Mucosa of descending colon (tissue), 3 donors: Measurements from ENCODE around the gene PCK2. TPM values are rescaled to one million over a fixed set of nuclear protein-coding genes. Genes with fewer than 3 reads are reported as not detected.

Source experiments
- ATAC-seq: fragments of 200-7000 bp; cut with Tn5 transposase; one replicate; pipeline ENCODE4 v1.9.1; 2020; ENCODE audit warnings: mild to moderate bottlenecking, moderate library complexity
- DNase-seq, 3 donors: peaks; one replicate each; pipeline ENCODE4 v3.0.0-alpha.2; 2020
- H3K36me3 ChIP-seq: fragments of 200-600 bp; one replicate; pipeline ENCODE4 v1.8.0; 2021; ENCODE audit warnings: low read depth, mild to moderate bottlenecking
- H3K4me1 ChIP-seq: fragments of 200-600 bp; one replicate; pipeline ENCODE4 v1.8.0; 2021; ENCODE audit warnings: low read depth, mild to moderate bottlenecking
- H3K4me3 ChIP-seq: fragments of 200-600 bp; one replicate; pipeline ENCODE4 v1.8.0; 2021; ENCODE audit warnings: mild to moderate bottlenecking
- H3K9me3 ChIP-seq: fragments of 200-600 bp; one replicate; pipeline ENCODE4 v1.8.0; 2021; ENCODE audit warnings: mild to moderate bottlenecking
- CTCF ChIP-seq: fragments of 200-600 bp; IDR thresholded peaks from one replicate; pipeline ENCODE4 v1.8.0; 2022; ENCODE audit warnings: antibody characterized with exemption, mild to moderate bottlenecking
- intact Hi-C, 2 donors: fragments of 100-400 bp; cut with DNase I in 1 of 2; cut with micrococcal nuclease in 1 of 2; formaldehyde crosslinking; loops; one replicate each; pipeline versions ENCODE4 v1.11.0 to v1.11.1; 2022; cut with DNase I, micrococcal nuclease
- total RNA-seq, 3 donors: library from RNA; stranded (reverse); fragmentation: NEBNext Ultra II Directional in 2 of 3; extraction: Animal tissue kit (Norgen Biotek cat#: 25700) in 2 of 3; gene quantifications; one replicate each; pipeline versions ENCODE4 v1.2.1 to v1.2.4, GENCODE V29; 2021 to 2023
- donor health status: DM: no; HTN: no; CAD: no; lungs with moderate emphysema.
- donor health status: DM: no; HTN: no; CAD: no.
- donor health status: DM: no; HTN: yes; CAD: no.

PCK2 gene
- total RNA-seq, 3 donors from 2014 or later, result 64.7 to 150 (median 150) TPM

GRCh38 chr14:24064091-24064795, 29.9 kb upstream of the PCK2 start:
- Histone ChIP-seq H3K36me3 (no peaks in the 10 kb centered on the region), H3K9me3 (no peaks in the 10 kb centered on the region), H3K4me3 (no peak overlapping the region), H3K4me1 (peaks cover 18% of the 10 kb centered on the region)
- ATAC-seq (no peak), DNase-seq (peak in 1 of 3 donors; percentile 27)
- TF ChIP-seq CTCF, result no peak
- intact Hi-C loops, result no loop called here

GRCh38 chr14:24064856-24065255, 29.3 kb upstream of the PCK2 start:
- Histone ChIP-seq H3K4me1 (peaks cover 18% of the 10 kb centered on the region), H3K36me3 (no peaks in the 10 kb centered on the region), H3K9me3 (no peaks in the 10 kb centered on the region), H3K4me3 (no peak overlapping the region)
- TF ChIP-seq CTCF, result no peak
- DNase-seq, result no peak
- ATAC-seq, result no peak
- intact Hi-C loops, result no loop called here

GRCh38 chr14:24065408-24065807, 28.7 kb upstream of the PCK2 start:
- DNase-seq (no peak), ATAC-seq (no peak)
- no peak for TF ChIP-seq CTCF
- no peak overlapping the region for H3K4me3 ChIP-seq
- H3K9me3 ChIP-seq, result no peaks in the 10 kb centered on the region
- intact Hi-C loops, result no loop called here
- H3K36me3 ChIP-seq, result no peaks in the 10 kb centered on the region
- peaks cover 18% of the 10 kb centered on the region for H3K4me1 ChIP-seq

GRCh38 chr14:24066496-24067132, 27.5 kb upstream of the PCK2 start:
- peak in 2 of 3 donors; percentile 58 to 67 for DNase-seq
- ATAC-seq, result peak; percentile 80
- Histone ChIP-seq H3K36me3 (no peaks in the 10 kb centered on the region), H3K4me1 (peaks cover 18% of the 10 kb centered on the region), H3K4me3 (no peak overlapping the region), H3K9me3 (no peaks in the 10 kb centered on the region)
- intact Hi-C loops, result no loop called here
- TF ChIP-seq CTCF, result no peak

GRCh38 chr14:24067133-24068082, 26.7 kb upstream of the PCK2 start:
- H3K4me1 ChIP-seq, result peaks cover 20% of the 10 kb centered on the region

More at GRCh38 chr14:24067133-24068082, 26.7 kb upstream of the PCK2 start:
- TF ChIP-seq CTCF, result no peak
- intact Hi-C loops, result no loop called here
- DNase-seq (peak in 2 of 3 donors; percentile 31 to 32), ATAC-seq (peak; percentile 57)
- no peaks in the 10 kb centered on the region for H3K36me3 ChIP-seq
- H3K4me3 ChIP-seq, result no peak overlapping the region
- H3K9me3 ChIP-seq, result no peaks in the 10 kb centered on the region
